SK-N-SH (cell line): ENCODE results near the gene WNK2. TPM values are rescaled to one million over a fixed set of nuclear protein-coding genes. Genes with fewer than 3 reads are reported as not detected.

Experiments
- CTCF ChIA-PET: fragments of 300-600, 350-600 bp; formaldehyde crosslinking; extraction: SDS; loops from one replicate; lab custom pipeline; 2021; lab: Yijun Ruan, JAX
- POLR2A ChIA-PET: fragments of 350-600 bp; sonication (Branson Sonifier 250); formaldehyde crosslinking; extraction: SDS; loops from one replicate; lab custom pipeline; 2020; ENCODE audit warnings: antibody characterized with exemption, inconsistent platforms; lab: Yijun Ruan, JAX
- DNase-seq: peaks from one replicate; pipeline ENCODE4 v3.0.0; 2012
- H2AFZ ChIP-seq: fragments of 200-600 bp; sonication (generic); 2 replicates; pipeline ENCODE4 v1.8.1; 2016; ENCODE audit warnings: antibody characterized with exemption, mild to moderate bottlenecking, low read depth
- H3F3A ChIP-seq: fragments of 200-600 bp; sonication (generic); replicated peaks from 2 replicates; pipeline ENCODE3; 2016; ENCODE audit warnings: antibody characterized with exemption, mild to moderate bottlenecking; ENCODE audit not compliant: insufficient read depth
- H3K27ac ChIP-seq, 2 experiments: fragments of 200-500 bp in 1 of 2; fragments of 200-600 bp in 1 of 2; sonication (Bioruptor generic) in 1 of 2; sonication (generic), shearing (Covaris generic) in 1 of 2; 2 replicates each; pipeline versions ENCODE4 v1.5.1 to v1.6.1; 2014 to 2016; ENCODE audit warnings: low read depth in 2 of 2, inconsistent platforms in 1 of 2, low read length in 1 of 2, mild to moderate bottlenecking in 1 of 2, mixed read lengths in 1 of 2
- H3K27me3 ChIP-seq: fragments of 200-600 bp; sonication (generic), shearing (Covaris generic); 2 replicates; pipeline ENCODE4 v1.6.1; 2016; ENCODE audit warnings: mixed run types; ENCODE audit not compliant: insufficient read depth
- H3K36me3 ChIP-seq, 2 experiments: fragments of 200-500 bp in 1 of 2; fragments of 200-600 bp in 1 of 2; sonication (Bioruptor generic) in 1 of 2; sonication (generic) in 1 of 2; replicated peaks in 1 of 2; 2 replicates each; pipeline versions ENCODE3 to v1.5.1; 2014 to 2016; ENCODE audit warnings: low read length in 1 of 2, mild to moderate bottlenecking in 1 of 2; ENCODE audit not compliant: insufficient read depth in 2 of 2, control insufficient read depth in 1 of 2
- H3K4me1 ChIP-seq, 2 experiments: fragments of 200-500 bp in 1 of 2; fragments of 200-600 bp in 1 of 2; sonication (Bioruptor generic) in 1 of 2; sonication (generic), shearing (Covaris generic) in 1 of 2; 2 replicates each; pipeline versions ENCODE4 v1.5.1 to v1.6.1; 2014 to 2016; ENCODE audit warnings: low read depth in 1 of 2, low read length in 1 of 2, mixed run types in 1 of 2; ENCODE audit not compliant: insufficient read depth in 2 of 2, control insufficient read depth in 1 of 2
- H3K4me2 ChIP-seq: fragments of 200-600 bp; sonication (generic), shearing (Covaris generic); 2 replicates; pipeline ENCODE4 v1.6.1; 2017; ENCODE audit warnings: mixed run types
- H3K4me3 ChIP-seq, 2 experiments: fragments of 200-500 bp in 1 of 2; fragments of 200-600 bp in 1 of 2; sonication (Bioruptor generic) in 1 of 2; sonication (generic), shearing (Covaris generic) in 1 of 2; 2 replicates each; pipeline versions ENCODE4 v1.5.1 to v1.8.1; 2014 to 2016; ENCODE audit warnings: low read depth in 2 of 2, inconsistent platforms in 1 of 2, low read length in 1 of 2, mild to moderate bottlenecking in 1 of 2, mixed read lengths in 1 of 2, moderate library complexity in 1 of 2
- H3K79me2 ChIP-seq: fragments of 200-600 bp; sonication (generic); 2 replicates; pipeline ENCODE4 v1.8.1; 2017; ENCODE audit warnings: mild to moderate bottlenecking; ENCODE audit not compliant: insufficient read depth
- H3K9ac ChIP-seq: fragments of 200-600 bp; sonication (generic); 2 replicates; pipeline ENCODE4 v1.6.1; 2017; ENCODE audit warnings: mixed run types
- H3K9me2 ChIP-seq: fragments of 200-600 bp; sonication (generic); 2 replicates; pipeline ENCODE4 v1.6.1; 2017; ENCODE audit warnings: mixed run types
- H3K9me3 ChIP-seq: fragments of 200-600 bp; sonication (generic); 2 replicates; pipeline ENCODE4 v1.6.1; 2017; ENCODE audit warnings: mixed run types, mild to moderate bottlenecking, moderate library complexity
- H4K20me1 ChIP-seq: fragments of 200-600 bp; sonication (generic); 2 replicates; pipeline ENCODE4 v1.6.1; 2017; ENCODE audit warnings: mild to moderate bottlenecking, mixed run types; ENCODE audit not compliant: insufficient read depth
- EZH2phosphoT487 ChIP-seq: fragments of 200-600 bp; sonication (generic); IDR thresholded peaks from 2 replicates; pipeline ENCODE4 v1.6.1; 2017; ENCODE audit warnings: low read depth, mixed run types, mild to moderate bottlenecking, antibody characterized with exemption, moderate library complexity, borderline replicate concordance
- FOSL2 ChIP-seq: IDR thresholded peaks from 2 replicates; pipeline ENCODE4 v1.4.0; 2012; ENCODE audit warnings: low read depth, mild to moderate bottlenecking, moderate library complexity, borderline replicate concordance
- FOXJ3 ChIP-seq: sonication (generic); formaldehyde crosslinking; IDR thresholded peaks from 2 replicates; pipeline ENCODE4 v1.5.1; 2020; ENCODE audit warnings: mild to moderate bottlenecking, missing genetic modification reagents
- FOXM1 ChIP-seq: IDR thresholded peaks from 2 replicates; pipeline ENCODE4 v1.4.0; 2012; ENCODE audit warnings: low read depth, mild to moderate bottlenecking
- GABPA ChIP-seq: IDR thresholded peaks from 2 replicates; pipeline ENCODE4 v1.4.0; 2012; ENCODE audit warnings: low read depth, mild to moderate bottlenecking
- GATA2 ChIP-seq: sonication (generic); formaldehyde crosslinking; IDR thresholded peaks from 2 replicates; pipeline ENCODE4 v1.5.0; 2020; ENCODE audit warnings: mild to moderate bottlenecking, missing genetic modification reagents
- MAX ChIP-seq: IDR thresholded peaks from 2 replicates; pipeline ENCODE4 v1.4.0; 2012; ENCODE audit warnings: low read depth
- MXI1 ChIP-seq: IDR thresholded peaks from 2 replicates; pipeline ENCODE4 v1.6.1; 2012; ENCODE audit warnings: mild to moderate bottlenecking, low read depth, low read length, improper control_type of control experiment
- PBX3 ChIP-seq: IDR thresholded peaks from 2 replicates; pipeline ENCODE4; 2012
- RCOR1 ChIP-seq: fragments of 150-350 bp; IDR thresholded peaks from 2 replicates; pipeline ENCODE4 v1.6.1; 2017; ENCODE audit warnings: antibody characterized with exemption, low read length
- TAF1 ChIP-seq: IDR thresholded peaks from 2 replicates; pipeline ENCODE4 v1.6.1; 2012; ENCODE audit warnings: low read depth, mild to moderate bottlenecking, low read length, moderate library complexity, borderline replicate concordance
- ZBTB33 ChIP-seq: IDR thresholded peaks from 2 replicates; pipeline ENCODE4 v1.4.0; 2012; ENCODE audit warnings: low read depth, borderline replicate concordance
- WGBS: methylation state at CpG from one replicate; pipeline ENCODE4 v1.1.6; 2017; ENCODE audit warnings: low lambda C conversion rate; 5-methylcytosine and 5-hydroxymethylcytosine counted together
- polyA plus RNA-seq, 3 experiments: library from polyadenylated mRNA; depleted of rRNA; stranded (reverse); fragments of >200 nt; gene quantifications; 2 replicates each; pipeline ENCODE4 v1.2.3, GENCODE V29; 2012
- TF ChIP-seq, protein P1 (sequence below): fragments of 150-350 bp; IDR thresholded peaks from 2 replicates; pipeline ENCODE4 v1.6.1; 2017; ENCODE audit warnings: antibody characterized with exemption, low read length, low read depth, borderline replicate concordance
- TF ChIP-seq, protein P2 (sequence below): fragments of 150-350 bp; IDR thresholded peaks from 2 replicates; pipeline ENCODE4 v1.6.1; 2016; ENCODE audit warnings: mild to moderate bottlenecking, low read depth, low read length

Gene WNK2
- polyA plus RNA-seq, 1 of the 3 experiments (the other 2 are of a cell fraction): 0.12 TPM

DNA sequence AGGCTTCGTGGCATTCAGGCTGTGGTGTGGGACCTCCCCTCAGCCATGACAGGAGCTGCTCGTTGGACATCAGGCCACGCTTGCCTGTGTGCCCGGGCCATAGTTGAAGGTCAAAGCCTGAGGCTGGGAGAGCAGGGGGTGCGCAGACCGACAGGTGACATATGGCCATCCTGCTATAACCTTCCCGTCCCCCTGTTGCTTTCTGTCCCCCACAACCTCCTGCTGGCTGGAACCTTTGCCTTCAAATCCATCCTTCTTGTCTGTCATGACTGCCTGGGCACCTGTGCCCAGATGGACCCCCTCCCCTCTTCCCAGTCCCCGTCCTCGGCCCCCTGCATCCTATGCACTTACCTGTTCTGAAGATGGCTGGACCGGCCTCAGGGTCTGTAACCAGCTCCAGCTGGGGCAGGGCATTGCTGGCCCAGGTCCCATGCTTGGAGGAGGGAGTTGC is 83.2 kb downstream of the WNK2 start:
- WGBS: 42% methylated on average over 7 of the region's 10 CpGs
- TF ChIP-seq RCOR1 (no peak), ZBTB33 (no peak), GABPA (no peak), TAF1 (no peak), FOXM1 (no peak), FOXJ3 (no peak)
- peak; percentile 16 for DNase-seq
- H2AFZ ChIP-seq: no peak overlapping the region
- no peaks in the 10 kb centered on the region for H3F3A ChIP-seq
- peaks cover 0 to 3% of the 10 kb centered on the region in 2 experiments for H3K36me3 ChIP-seq
- H3K4me1 ChIP-seq: no peaks in the 10 kb centered on the region
- POLR2A ChIA-PET: no interaction called here
- CTCF ChIA-PET: interaction anchor here (0.7 kb wide), 1 partner anchor 17 kb away, joined by 3 read pairs; no protein-coding TSS in a partner anchor
- no peaks in the 10 kb centered on the region for H4K20me1 ChIP-seq
- no peaks in the 10 kb centered on the region for H3K9me3 ChIP-seq
- H3K9ac ChIP-seq: no peak overlapping the region
- no peak overlapping the region for H3K4me2 ChIP-seq
- H3K27me3 ChIP-seq: no peaks in the 10 kb centered on the region
- H3K27ac ChIP-seq: no peak overlapping the region
- no peak overlapping the region for H3K4me3 ChIP-seq
- H3K79me2 ChIP-seq: no peaks in the 10 kb centered on the region
- no peaks in the 10 kb centered on the region for H3K9me2 ChIP-seq

- Histone ChIP-seq H3K36me3 (peaks cover 0 to 3% of the 10 kb centered on the region in 2 experiments), H3K9me2 (no peaks in the 10 kb centered on the region), H3K4me1 (no peaks in the 10 kb centered on the region), H3F3A (no peaks in the 10 kb centered on the region), H4K20me1 (no peaks in the 10 kb centered on the region), H3K27ac (no peak overlapping the region), H3K4me2 (no peak overlapping the region), H3K4me3 (no peak overlapping the region), H3K27me3 (no peaks in the 10 kb centered on the region), H2AFZ (no peak overlapping the region), H3K9me3 (no peaks in the 10 kb centered on the region), H3K79me2 (no peaks in the 10 kb centered on the region), H3K9ac (no peak overlapping the region)
- ChIA-PET CTCF (interaction anchor here (0.7 kb wide), 1 partner anchor 17 kb away, joined by 3 read pairs; no protein-coding TSS in a partner anchor), POLR2A (no interaction called here)
- 86% methylated on average over 19 of the region's 28 CpGs for WGBS
- TF ChIP-seq EZH2phosphoT487 (no peak), PBX3 (no peak), MXI1 (no peak), MAX (no peak), TAF1 (no peak), FOSL2 (no peak), GATA2 (CRISPR knock-in tag) (no peak)
- TF ChIP-seq, protein P1, sequence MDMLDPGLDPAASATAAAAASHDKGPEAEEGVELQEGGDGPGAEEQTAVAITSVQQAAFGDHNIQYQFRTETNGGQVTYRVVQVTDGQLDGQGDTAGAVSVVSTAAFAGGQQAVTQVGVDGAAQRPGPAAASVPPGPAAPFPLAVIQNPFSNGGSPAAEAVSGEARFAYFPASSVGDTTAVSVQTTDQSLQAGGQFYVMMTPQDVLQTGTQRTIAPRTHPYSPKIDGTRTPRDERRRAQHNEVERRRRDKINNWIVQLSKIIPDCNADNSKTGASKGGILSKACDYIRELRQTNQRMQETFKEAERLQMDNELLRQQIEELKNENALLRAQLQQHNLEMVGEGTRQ: no peak
- TF ChIP-seq, protein P2, sequence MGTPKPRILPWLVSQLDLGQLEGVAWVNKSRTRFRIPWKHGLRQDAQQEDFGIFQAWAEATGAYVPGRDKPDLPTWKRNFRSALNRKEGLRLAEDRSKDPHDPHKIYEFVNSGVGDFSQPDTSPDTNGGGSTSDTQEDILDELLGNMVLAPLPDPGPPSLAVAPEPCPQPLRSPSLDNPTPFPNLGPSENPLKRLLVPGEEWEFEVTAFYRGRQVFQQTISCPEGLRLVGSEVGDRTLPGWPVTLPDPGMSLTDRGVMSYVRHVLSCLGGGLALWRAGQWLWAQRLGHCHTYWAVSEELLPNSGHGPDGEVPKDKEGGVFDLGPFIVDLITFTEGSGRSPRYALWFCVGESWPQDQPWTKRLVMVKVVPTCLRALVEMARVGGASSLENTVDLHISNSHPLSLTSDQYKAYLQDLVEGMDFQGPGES: no peak
- DNase-seq: peak; percentile 9
These were observed 84.0 kb downstream of the WNK2 start for GRCh38 chr9:93267681-93268505.
